BLaER1 treated with 17β-estradiol and CSF1 and Interleukin-3, amounts not matched to agents 10 nM and 100 nM (cell line): ENCODE results near the gene PSME4.

Experiments
- H3K27ac ChIP-seq, 11 experiments: shearing (Covaris generic); formaldehyde crosslinking; 2 replicates each; pipeline ENCODE4 v1.8.1; 2022
- H3K27me3 ChIP-seq, 11 experiments: shearing (Covaris generic); formaldehyde crosslinking; 2 replicates each; pipeline ENCODE4 v1.8.1; 2022
- H3K36me3 ChIP-seq, 11 experiments: shearing (Covaris generic); formaldehyde crosslinking; 2 replicates each; pipeline ENCODE4 v1.8.1; 2022
- H3K4me1 ChIP-seq, 10 experiments: shearing (Covaris generic); formaldehyde crosslinking; 2 replicates each; pipeline ENCODE4 v1.8.1; 2022
- H3K4me2 ChIP-seq, 11 experiments: shearing (Covaris generic); formaldehyde crosslinking; 2 replicates each; pipeline ENCODE4 v1.8.1; 2022
- H3K4me3 ChIP-seq, 10 experiments: shearing (Covaris generic); formaldehyde crosslinking; 2 replicates each; pipeline ENCODE4 v1.8.1; 2022
- H3K9ac ChIP-seq, 11 experiments: shearing (Covaris generic); formaldehyde crosslinking; 2 replicates each; pipeline ENCODE4 v1.8.1; 2022
- H3K9me3 ChIP-seq, 11 experiments: shearing (Covaris generic); formaldehyde crosslinking; replicated peaks in 1 of 11; 2 replicates each; pipeline ENCODE4 v1.8.1; 2022
- H4K20me1 ChIP-seq, 11 experiments: shearing (Covaris generic); formaldehyde crosslinking; 2 replicates each; pipeline ENCODE4 v1.8.1; 2022
- Cebpa-rat ChIP-seq, 11 experiments: shearing (Covaris generic); IDR thresholded peaks; 2 replicates each; pipeline ENCODE4 v1.8.1; 2022

The PSME4 gene

GRCh38 chr2:53913721-53914120, 57.1 kb downstream of the PSME4 start:
- Histone ChIP-seq H3K9ac (peak overlapping the region in 2 of 11 experiments; percentile 9 to 19; a peak in 2 of 22 replicates), H3K4me2 (peak overlapping the region in 6 of 11 experiments; percentile 7 to 45 (median 33); a peak in 10 of 22 replicates), H3K4me1 (peaks cover 7 to 20% (median 9%) of the 10 kb centered on the region in 10 experiments; a peak in 18 of 20 replicates), H3K27me3 (no peaks in the 10 kb centered on the region), H4K20me1 (peaks cover 0 to 14% (median 0%) of the 10 kb centered on the region in 11 experiments; a peak in 6 of 22 replicates), H3K4me3 (no peak overlapping the region), H3K36me3 (peaks cover 64 to 96% (median 80%) of the 10 kb centered on the region in 11 experiments), H3K27ac (peak overlapping the region in 6 of 11 experiments; percentile 8 to 57 (median 26); a peak in 6 of 22 replicates), H3K9me3 (no peaks in the 10 kb centered on the region)
- TF ChIP-seq Cebpa-rat (IDR thresholded peaks at IDR 0.05) = no peak

DNA sequence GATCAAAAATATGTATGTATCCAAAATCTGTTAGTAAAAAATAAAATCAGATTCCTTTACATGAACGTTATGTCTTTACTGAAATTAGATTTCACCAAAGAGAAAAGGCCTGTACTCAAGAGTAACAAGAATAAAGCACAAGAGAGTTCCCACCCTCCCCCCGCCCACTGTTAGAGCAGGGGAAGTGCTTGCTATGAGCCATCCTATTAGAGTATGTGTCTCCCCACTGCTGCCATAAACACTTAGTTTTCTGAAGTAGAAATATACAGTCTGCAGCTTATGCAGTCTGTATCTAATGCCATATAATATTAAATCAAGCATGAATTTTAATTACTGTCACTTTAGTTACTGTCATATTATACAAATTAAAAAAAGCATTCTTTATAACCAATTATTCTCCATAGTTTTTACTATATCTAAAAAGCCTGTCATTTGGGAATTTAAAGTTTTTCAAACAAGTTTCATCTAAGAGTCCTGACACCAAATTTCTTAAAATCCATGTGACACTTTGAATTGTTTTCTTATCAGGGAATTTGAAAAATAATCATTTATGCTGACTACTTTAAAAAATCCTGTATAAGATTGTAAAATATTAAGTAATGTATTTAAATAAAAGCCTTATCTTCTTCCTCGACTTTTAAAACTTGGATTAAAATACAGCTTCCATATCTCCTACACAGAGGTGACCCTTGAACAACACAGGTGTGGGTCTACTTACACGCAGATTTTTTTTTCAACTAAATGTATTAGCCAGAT, 59.2 kb downstream of the PSME4 start:
- TF ChIP-seq Cebpa-rat (IDR thresholded peaks at IDR 0.05) = no peak
- no peak overlapping the region for H3K27ac ChIP-seq
- H3K9ac ChIP-seq = no peak overlapping the region
- no peaks in the 10 kb centered on the region for H3K9me3 ChIP-seq
- no peak overlapping the region for H3K4me3 ChIP-seq
- H3K4me2 ChIP-seq = no peak overlapping the region
- H3K27me3 ChIP-seq = no peaks in the 10 kb centered on the region
- H3K36me3 ChIP-seq = peaks cover 69 to 98% (median 85%) of the 10 kb centered on the region in 11 experiments
- H4K20me1 ChIP-seq = peaks cover 0 to 14% (median 0%) of the 10 kb centered on the region in 11 experiments; a peak in 6 of 22 replicates
- H3K4me1 ChIP-seq = peaks cover 7 to 20% (median 9%) of the 10 kb centered on the region in 10 experiments; a peak in 18 of 20 replicates

DNA sequence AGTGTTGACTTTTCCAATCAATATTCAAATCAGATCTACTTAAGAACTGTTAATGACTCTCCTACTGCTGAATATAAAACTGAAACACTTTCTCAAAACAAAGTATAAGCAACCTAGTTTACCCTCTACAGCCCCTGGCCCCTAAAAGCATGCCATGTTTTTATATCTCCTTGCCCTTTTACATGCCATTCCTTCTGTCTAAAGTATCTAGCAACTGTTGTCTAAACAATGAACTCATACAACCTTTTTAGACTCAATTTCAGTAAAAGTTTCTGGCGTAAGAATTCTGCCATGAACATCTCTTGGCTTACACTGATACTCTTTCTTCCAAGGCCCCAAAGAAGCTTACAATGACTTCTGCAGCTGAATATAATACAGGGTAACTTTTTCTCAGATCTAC, 63.2 kb downstream of the PSME4 start:
- H3K9me3 ChIP-seq = no peaks in the 10 kb centered on the region
- peaks cover 81 to 98% (median 88%) of the 10 kb centered on the region in 11 experiments for H3K36me3 ChIP-seq
- no peak overlapping the region for H3K4me2 ChIP-seq
- no peak overlapping the region for H3K4me3 ChIP-seq
- H3K9ac ChIP-seq = no peak overlapping the region
- TF ChIP-seq Cebpa-rat (IDR thresholded peaks at IDR 0.05) = no peak
- no peak overlapping the region for H3K27ac ChIP-seq
- H4K20me1 ChIP-seq = peaks cover 0 to 11% (median 0%) of the 10 kb centered on the region in 11 experiments; a peak in 3 of 22 replicates
- H3K27me3 ChIP-seq = no peaks in the 10 kb centered on the region
- H3K4me1 ChIP-seq = no peaks in the 10 kb centered on the region

GRCh38 chr2:53905396-53905795, 65.4 kb downstream of the PSME4 start:
- Histone ChIP-seq H3K4me1 (no peaks in the 10 kb centered on the region), H4K20me1 (0 out of 22 replicates have a peak, but pooled peaks cover 0 to 2% (median 0%) of the 10 kb centered on the region in 11 experiments), H3K27ac (no peak overlapping the region), H3K36me3 (peaks cover 95 to 100% (median 98%) of the 10 kb centered on the region in 11 experiments), H3K4me3 (no peak overlapping the region), H3K9ac (no peak overlapping the region), H3K4me2 (no peak overlapping the region), H3K27me3 (no peaks in the 10 kb centered on the region), H3K9me3 (no peaks in the 10 kb centered on the region)
- no peak for TF ChIP-seq Cebpa-rat (IDR thresholded peaks at IDR 0.05)

GRCh38 chr2:53903011-53903410, 67.8 kb downstream of the PSME4 start:
- H3K9ac ChIP-seq = no peak overlapping the region
- H4K20me1 ChIP-seq = no peaks in the 10 kb centered on the region; a peak in 1 of 22 replicates
- no peak overlapping the region for H3K4me3 ChIP-seq
- H3K9me3 ChIP-seq = no peaks in the 10 kb centered on the region
- H3K27ac ChIP-seq = no peak overlapping the region
- no peak overlapping the region for H3K4me2 ChIP-seq
- TF ChIP-seq Cebpa-rat (IDR thresholded peaks at IDR 0.05) = no peak
- H3K4me1 ChIP-seq = no peaks in the 10 kb centered on the region
- no peaks in the 10 kb centered on the region for H3K27me3 ChIP-seq
- H3K36me3 ChIP-seq = peaks cover 94 to 100% (median 100%) of the 10 kb centered on the region in 11 experiments

DNA sequence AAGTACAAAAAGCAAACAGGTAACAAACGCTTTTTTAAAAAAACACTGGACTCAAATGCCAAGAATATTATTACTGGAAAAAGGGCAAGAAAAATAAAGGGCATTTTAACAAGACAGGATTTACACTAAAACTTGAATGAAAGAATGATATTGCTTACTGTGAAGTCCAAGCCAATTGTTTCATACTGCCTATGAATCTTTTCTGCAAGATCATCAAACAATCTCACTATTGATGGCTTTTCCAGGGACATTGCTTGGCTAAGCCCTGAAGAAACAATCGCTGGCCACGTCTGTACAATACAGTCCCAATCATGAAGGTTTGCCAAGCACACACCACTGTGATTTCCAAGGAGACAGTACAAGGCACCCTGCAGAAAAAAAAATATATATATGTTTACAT, 69.6 kb downstream of the PSME4 start:
- no peak for TF ChIP-seq Cebpa-rat (IDR thresholded peaks at IDR 0.05)
- H3K27ac ChIP-seq = no peak overlapping the region
- H3K4me1 ChIP-seq = no peaks in the 10 kb centered on the region
- H3K9me3 ChIP-seq = no peaks in the 10 kb centered on the region
- no peaks in the 10 kb centered on the region; a peak in 1 of 22 replicates for H4K20me1 ChIP-seq
- H3K36me3 ChIP-seq = peaks cover 94 to 100% (median 100%) of the 10 kb centered on the region in 11 experiments
- no peaks in the 10 kb centered on the region for H3K27me3 ChIP-seq
- H3K9ac ChIP-seq = no peak overlapping the region
- no peak overlapping the region for H3K4me3 ChIP-seq
- no peak overlapping the region for H3K4me2 ChIP-seq

DNA sequence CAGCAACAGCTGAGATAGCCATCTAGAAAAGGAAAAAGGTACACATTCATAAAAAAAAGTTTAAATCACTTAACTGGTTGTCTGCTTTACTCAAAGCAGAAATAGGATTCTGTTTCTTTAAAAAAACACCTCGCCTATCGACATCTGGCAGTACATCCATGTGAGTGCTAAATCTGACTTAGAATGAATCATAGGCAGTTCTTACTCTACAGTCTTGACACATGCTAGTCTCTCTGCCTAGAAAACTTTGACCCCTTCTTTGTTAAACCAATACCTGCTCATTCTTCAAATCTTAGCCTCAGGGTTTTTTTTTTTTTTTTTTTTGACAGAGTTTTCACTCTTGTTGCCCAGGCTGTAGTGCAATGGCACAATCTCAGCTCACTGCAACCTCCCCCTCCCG, 73.9 kb downstream of the PSME4 start:
- no peaks in the 10 kb centered on the region for H3K27me3 ChIP-seq
- no peaks in the 10 kb centered on the region for H3K9me3 ChIP-seq
- H3K27ac ChIP-seq = no peak overlapping the region
- TF ChIP-seq Cebpa-rat (IDR thresholded peaks at IDR 0.05) = no peak
- peaks cover 95 to 100% (median 100%) of the 10 kb centered on the region in 11 experiments for H3K36me3 ChIP-seq
- H4K20me1 ChIP-seq = no peaks in the 10 kb centered on the region; a peak in 1 of 22 replicates
- no peak overlapping the region for H3K4me2 ChIP-seq
- H3K4me3 ChIP-seq = no peak overlapping the region
- H3K9ac ChIP-seq = no peak overlapping the region
- no peaks in the 10 kb centered on the region for H3K4me1 ChIP-seq

GRCh38 chr2:53886406-53887280, 84.2 kb downstream of the PSME4 start:
- TF ChIP-seq Cebpa-rat (IDR thresholded peaks at IDR 0.05) = no peak
- H3K9me3 ChIP-seq = no peaks in the 10 kb centered on the region
- H3K4me1 ChIP-seq = no peaks in the 10 kb centered on the region
- H3K4me2 ChIP-seq = no peak overlapping the region
- H3K36me3 ChIP-seq = peaks cover 96 to 100% (median 98%) of the 10 kb centered on the region in 11 experiments
- H4K20me1 ChIP-seq = peaks cover 0 to 7% (median 0%) of the 10 kb centered on the region in 11 experiments; a peak in 2 of 22 replicates
- H3K27me3 ChIP-seq = no peaks in the 10 kb centered on the region
- H3K27ac ChIP-seq = no peak overlapping the region
- no peak overlapping the region for H3K4me3 ChIP-seq
- H3K9ac ChIP-seq = no peak overlapping the region

- H3K27ac ChIP-seq = no peak overlapping the region
- H4K20me1 ChIP-seq = peaks cover 0 to 7% (median 0%) of the 10 kb centered on the region in 11 experiments; a peak in 2 of 22 replicates
- H3K36me3 ChIP-seq = peaks cover 93 to 100% (median 98%) of the 10 kb centered on the region in 11 experiments
- no peak overlapping the region for H3K4me2 ChIP-seq
- H3K4me3 ChIP-seq = no peak overlapping the region
- no peaks in the 10 kb centered on the region for H3K9me3 ChIP-seq
- H3K9ac ChIP-seq = no peak overlapping the region
- H3K4me1 ChIP-seq = no peaks in the 10 kb centered on the region
- no peaks in the 10 kb centered on the region for H3K27me3 ChIP-seq
- no peak for TF ChIP-seq Cebpa-rat (IDR thresholded peaks at IDR 0.05)
Observed at GRCh38 chr2:53884883-53885282, 85.9 kb downstream of the PSME4 start.
